GM18499 (cell line): ENCODE data around the gene DGKB.

Source experiments
- ATAC-seq: cut with Tn5 transposase; IDR thresholded peaks from one replicate; pipeline ENCODE4 v1.9.1; 2021; ENCODE audit warnings: moderate number of reproducible peaks; ENCODE audit not compliant: insufficient read depth, unreplicated experiment

Gene DGKB

DNA sequence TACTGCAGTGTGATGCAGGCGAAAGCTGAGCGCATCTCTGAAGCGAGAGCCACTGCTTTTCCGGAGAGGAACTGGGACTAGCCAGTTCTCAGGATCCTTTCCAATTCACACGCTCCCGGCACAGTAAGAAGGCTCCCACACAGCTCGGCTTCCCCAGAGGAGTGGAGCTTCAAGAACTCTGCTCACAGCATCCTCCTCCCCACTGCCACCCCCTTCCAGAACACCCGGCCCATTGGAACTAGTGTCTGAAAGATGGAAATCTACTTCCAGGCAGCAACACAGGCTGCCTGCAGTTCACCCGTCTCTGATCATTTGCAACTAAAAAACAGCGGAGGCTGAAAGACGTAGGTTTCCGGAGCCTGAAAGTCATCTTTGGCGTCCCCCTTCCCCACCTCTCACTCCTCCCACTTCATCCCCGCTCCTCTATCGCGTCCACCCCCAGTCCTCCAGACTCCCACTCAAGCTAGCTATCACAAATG is at the start of gene DGKB:
Gene DGKB (minus strand): TSS at position 163 of the 479 bp plus-strand sequence.
- no peak for ATAC-seq

- ATAC-seq, result no peak
These were observed 47.5 kb upstream of the DGKB start for GRCh38 chr7:14950013-14950412.

- ATAC-seq, result no peak
These were observed 35.6 kb upstream of the DGKB start for GRCh38 chr7:14938181-14938580.

GRCh38 chr7:14937581-14937980 is 35.0 kb upstream of the DGKB start:
- ATAC-seq, result no peak

DNA sequence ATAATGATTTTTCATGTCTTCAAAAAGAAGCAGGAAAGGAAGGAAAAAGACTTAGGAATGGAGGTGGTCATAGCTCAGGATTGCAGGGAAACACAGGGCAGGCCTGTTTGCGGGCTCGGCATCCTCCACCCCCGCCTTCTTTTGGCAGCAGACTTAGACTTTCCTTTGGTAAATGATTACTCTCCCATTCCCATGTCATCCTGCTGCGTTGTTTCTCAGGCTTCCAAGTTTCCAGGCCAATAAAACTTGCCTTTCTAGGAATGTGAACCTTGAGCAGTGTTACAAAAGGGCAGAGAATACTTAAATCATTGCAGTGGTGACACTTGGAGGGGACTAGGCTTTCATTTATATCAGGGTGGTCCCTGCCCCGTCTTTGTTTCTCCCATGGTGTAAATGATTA is 34.0 kb upstream of the DGKB start:
- ATAC-seq, result no peak

GRCh38 chr7:14934839-14935238 is 32.3 kb upstream of the DGKB start:
- ATAC-seq, result no peak

GRCh38 chr7:14931511-14932215 is 29.1 kb upstream of the DGKB start:
- ATAC-seq, result no peak

DNA sequence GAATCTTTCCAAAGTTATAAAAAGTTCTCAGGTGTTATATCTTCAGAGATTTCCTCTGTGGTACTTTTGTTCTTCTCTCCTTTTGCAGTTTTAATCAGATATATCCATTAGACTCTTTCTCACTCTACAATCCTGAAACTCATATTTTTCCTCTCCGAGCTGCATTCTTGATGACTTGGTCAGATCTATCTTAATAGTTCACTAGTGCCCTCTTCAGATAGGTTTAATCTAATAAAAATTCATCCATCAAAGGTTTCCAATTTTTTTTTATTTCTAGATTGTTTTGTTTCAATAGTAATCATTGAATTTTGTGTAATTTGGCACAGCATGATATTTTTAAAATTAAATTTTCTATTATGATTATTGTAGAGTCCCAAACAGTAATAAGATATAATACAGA is 21.8 kb upstream of the DGKB start:
- no peak for ATAC-seq

- no peak for ATAC-seq
These were observed 8.5 kb upstream of the DGKB start for GRCh38 chr7:14911077-14911476.

GRCh38 chr7:14908697-14909096 is 6.1 kb upstream of the DGKB start:
- ATAC-seq, result no peak

- no peak for ATAC-seq
These were observed 3.2 kb upstream of the DGKB start for GRCh38 chr7:14905764-14906163.

GRCh38 chr7:14900051-14900450 is 2.5 kb downstream of the DGKB start:
- no peak for ATAC-seq

- ATAC-seq, result no peak
These were observed 3.5 kb downstream of the DGKB start for GRCh38 chr7:14899030-14899429.

- no peak for ATAC-seq
These were observed 6.1 kb downstream of the DGKB start for GRCh38 chr7:14896461-14896860.

DNA sequence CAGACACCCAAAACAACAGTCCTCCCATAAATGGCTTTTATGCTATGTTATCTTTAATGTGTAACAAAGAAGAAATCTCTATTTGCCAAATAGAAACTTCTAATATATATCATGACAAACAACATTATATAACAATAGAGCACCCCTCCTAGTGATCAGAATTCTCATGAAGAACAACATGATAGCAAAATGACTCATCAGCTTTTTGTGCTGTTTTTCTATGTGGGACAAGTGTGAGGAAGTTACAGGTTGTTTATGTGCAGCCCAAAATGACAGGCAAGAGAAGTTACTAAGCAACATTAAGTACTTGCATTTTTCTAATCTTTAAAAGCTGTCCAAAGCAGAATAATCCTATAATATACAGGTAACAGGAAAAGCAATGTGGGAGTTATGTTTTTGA is 7.7 kb downstream of the DGKB start:
- ATAC-seq, result no peak

DNA sequence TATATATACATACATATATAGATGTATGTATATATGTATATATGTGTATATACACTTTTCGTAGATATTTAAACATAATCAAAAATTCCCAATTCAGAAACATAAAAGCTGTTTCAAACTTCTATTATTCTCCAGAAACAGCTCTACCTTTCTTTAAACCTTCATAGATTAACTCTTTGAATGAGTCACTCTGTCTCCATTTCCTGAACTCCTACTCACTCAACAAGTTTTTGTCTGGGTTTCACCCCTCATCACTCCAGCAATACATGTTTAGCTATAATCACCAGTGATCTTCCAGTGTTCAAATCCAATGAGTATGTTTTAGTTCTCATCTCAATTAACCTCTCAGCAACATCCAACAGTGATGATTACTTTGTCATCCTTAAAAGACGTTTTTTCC is 9.6 kb downstream of the DGKB start:
- ATAC-seq, result no peak

DNA sequence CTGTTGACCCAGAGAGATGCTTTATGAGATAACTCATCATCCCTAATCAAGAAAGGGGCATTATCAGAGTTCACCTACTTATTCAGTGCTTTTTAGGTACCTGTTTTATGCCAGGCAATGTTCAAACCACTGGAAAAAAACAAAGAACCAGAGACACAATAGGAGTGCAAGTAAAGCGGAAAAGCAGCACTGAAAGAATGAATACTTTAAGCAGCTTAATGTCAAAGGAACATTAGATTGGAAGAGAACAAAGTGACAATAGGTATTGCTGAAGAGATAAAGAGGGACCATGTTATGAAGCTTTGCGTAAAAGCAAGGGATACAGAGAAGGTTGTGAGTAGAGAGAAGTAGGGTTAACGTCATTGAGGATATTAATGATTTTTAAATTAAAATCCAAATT is 11.3 kb downstream of the DGKB start:
- ATAC-seq, result no peak

GRCh38 chr7:14888962-14889361 is 13.6 kb downstream of the DGKB start:
- ATAC-seq, result no peak

DNA sequence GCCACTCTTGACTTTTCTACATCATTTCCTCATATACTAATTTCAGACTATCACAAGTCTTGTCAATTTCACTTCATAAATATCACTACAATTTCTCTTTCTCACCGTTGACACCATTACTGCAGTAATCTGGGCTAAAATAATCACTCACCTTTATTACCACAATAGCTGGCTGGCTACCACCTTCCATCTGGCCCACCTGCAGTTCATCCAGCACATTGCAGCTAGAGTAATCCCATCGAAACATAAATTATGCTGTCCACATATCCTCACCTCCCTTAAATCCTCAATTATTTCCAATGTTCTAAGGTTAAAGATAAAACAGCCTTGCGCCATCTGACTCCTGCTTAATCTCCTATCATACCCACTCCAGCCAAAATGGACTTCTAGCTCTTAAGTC is 16.0 kb downstream of the DGKB start:
- ATAC-seq, result no peak

GRCh38 chr7:14875941-14876587 is 26.5 kb downstream of the DGKB start:
- no peak for ATAC-seq

DNA sequence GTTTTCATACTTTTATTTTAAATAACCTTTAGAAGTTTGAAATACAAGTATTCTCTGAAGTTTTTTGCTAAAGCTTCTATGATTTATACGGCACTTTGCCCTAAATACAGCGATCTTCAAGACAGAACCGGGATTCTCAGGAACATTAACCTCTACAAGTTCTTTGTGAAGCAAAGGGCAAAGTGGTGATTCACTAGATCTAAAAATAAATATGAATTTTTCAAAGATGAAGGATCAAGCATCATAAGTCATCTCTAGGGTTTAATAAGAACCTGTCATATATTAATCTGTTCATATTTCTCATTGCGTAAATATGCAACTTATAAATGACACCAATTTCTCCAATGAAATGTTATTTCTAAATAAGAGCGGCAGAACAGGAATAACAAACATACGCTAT is 30.7 kb downstream of the DGKB start:
- ATAC-seq, result no peak

GRCh38 chr7:14870394-14870793 is 32.2 kb downstream of the DGKB start:
- ATAC-seq, result no peak
